C4-2B (cell line): Measurements from ENCODE around the gene RNLS.

Experiments
- ZFX ChIP-seq: fragments of 450-650 bp; IDR thresholded peaks from 2 replicates; pipeline ENCODE4 v1.6.1; 2017
- TF ChIP-seq, protein P1 (sequence below): fragments of 450-650 bp; conservative IDR thresholded peaks from 2 replicates; pipeline ENCODE4 v1.5.1; 2017; ENCODE audit warnings: mild to moderate bottlenecking

DNA sequence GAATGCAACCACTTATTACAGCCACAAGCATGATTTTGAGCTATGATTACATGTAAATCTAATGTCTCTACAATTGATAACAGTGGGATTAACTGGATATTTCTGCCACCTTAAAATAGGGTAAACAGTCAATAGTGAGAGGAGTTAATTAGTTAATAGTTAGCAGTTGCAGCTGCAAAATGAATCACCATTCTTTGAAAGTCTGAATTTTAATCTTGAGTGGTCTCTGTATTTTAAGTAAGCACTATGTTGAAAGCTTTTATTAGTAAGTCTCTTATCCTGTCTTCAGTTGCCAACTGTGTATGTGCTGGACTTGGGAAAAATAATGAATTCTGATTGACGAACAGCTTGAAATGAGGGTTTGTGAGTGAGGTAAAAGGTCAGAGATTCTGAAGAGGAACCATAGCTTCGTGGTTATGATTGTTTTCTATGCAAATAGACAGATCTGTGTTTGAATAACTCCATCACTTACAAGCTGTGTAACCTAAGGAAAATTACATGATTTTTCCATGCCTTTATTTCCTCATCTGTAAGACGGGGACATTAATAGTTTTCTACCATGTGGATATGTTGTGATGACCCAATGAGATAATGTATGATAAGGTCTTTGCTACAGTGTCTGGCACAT lies 75.2 kb downstream of the RNLS start:
- TF ChIP-seq, protein P1, sequence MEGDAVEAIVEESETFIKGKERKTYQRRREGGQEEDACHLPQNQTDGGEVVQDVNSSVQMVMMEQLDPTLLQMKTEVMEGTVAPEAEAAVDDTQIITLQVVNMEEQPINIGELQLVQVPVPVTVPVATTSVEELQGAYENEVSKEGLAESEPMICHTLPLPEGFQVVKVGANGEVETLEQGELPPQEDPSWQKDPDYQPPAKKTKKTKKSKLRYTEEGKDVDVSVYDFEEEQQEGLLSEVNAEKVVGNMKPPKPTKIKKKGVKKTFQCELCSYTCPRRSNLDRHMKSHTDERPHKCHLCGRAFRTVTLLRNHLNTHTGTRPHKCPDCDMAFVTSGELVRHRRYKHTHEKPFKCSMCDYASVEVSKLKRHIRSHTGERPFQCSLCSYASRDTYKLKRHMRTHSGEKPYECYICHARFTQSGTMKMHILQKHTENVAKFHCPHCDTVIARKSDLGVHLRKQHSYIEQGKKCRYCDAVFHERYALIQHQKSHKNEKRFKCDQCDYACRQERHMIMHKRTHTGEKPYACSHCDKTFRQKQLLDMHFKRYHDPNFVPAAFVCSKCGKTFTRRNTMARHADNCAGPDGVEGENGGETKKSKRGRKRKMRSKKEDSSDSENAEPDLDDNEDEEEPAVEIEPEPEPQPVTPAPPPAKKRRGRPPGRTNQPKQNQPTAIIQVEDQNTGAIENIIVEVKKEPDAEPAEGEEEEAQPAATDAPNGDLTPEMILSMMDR = no peak
- TF ChIP-seq ZFX = no peak
